Mesendoderm (in vitro differentiated cells): Measurements from ENCODE around the gene SLC12A4.

Experiments
- DNase-seq: peaks from one replicate; pipeline ENCODE4 v3.0.0; 2013
- H2AK5ac ChIP-seq: 2 replicates; pipeline ENCODE4 v1.6.1; 2013; ENCODE audit warnings: low read length, inconsistent platforms
- H2BK120ac ChIP-seq: 2 replicates; pipeline ENCODE4 v1.6.1; 2013; ENCODE audit warnings: low read depth, mild to moderate bottlenecking, low read length, moderate library complexity, mixed read lengths
- H2BK15ac ChIP-seq: replicated peaks from 2 replicates; pipeline ENCODE4 v1.6.1; 2013; ENCODE audit warnings: low read depth, mild to moderate bottlenecking, moderate library complexity
- H2BK5ac ChIP-seq: 2 replicates; pipeline ENCODE4 v1.6.1; 2013; ENCODE audit warnings: low read length, inconsistent platforms
- H3K18ac ChIP-seq: 2 replicates; pipeline ENCODE4 v1.6.1; 2013; ENCODE audit warnings: mild to moderate bottlenecking, low read length, mixed read lengths
- H3K23ac ChIP-seq: one replicate; pipeline ENCODE4 v1.6.1; 2013; ENCODE audit warnings: low read length
- H3K27ac ChIP-seq: 2 replicates; pipeline ENCODE4 v1.5.1; 2013; ENCODE audit warnings: low read depth, mild to moderate bottlenecking, inconsistent platforms, low read length, moderate library complexity
- H3K27me3 ChIP-seq: 2 replicates; pipeline ENCODE4 v1.6.1; 2013; ENCODE audit warnings: low read length, control low read depth, mild to moderate bottlenecking, inconsistent platforms; ENCODE audit not compliant: insufficient read depth, poor library complexity
- H3K36me3 ChIP-seq: 2 replicates; pipeline ENCODE4 v1.6.1; 2013; ENCODE audit warnings: low read length, inconsistent platforms; ENCODE audit not compliant: control insufficient read depth, insufficient read depth
- H3K4ac ChIP-seq: one replicate; pipeline ENCODE4 v1.6.1; 2013; ENCODE audit warnings: low read depth, mild to moderate bottlenecking, low read length, moderate library complexity
- H3K4me1 ChIP-seq: 2 replicates; pipeline ENCODE4 v1.6.1; 2013; ENCODE audit warnings: low read depth, low read length, inconsistent platforms; ENCODE audit not compliant: control insufficient read depth
- H3K4me2 ChIP-seq: 2 replicates; pipeline ENCODE4 v1.6.1; 2013; ENCODE audit warnings: low read length
- H3K4me3 ChIP-seq: 2 replicates; pipeline ENCODE4 v1.5.1; 2013; ENCODE audit warnings: mild to moderate bottlenecking, low read length
- H3K56ac ChIP-seq: one replicate; pipeline ENCODE4 v1.6.1; 2013; ENCODE audit warnings: low read length
- H3K79me1 ChIP-seq: 2 replicates; pipeline ENCODE4 v1.6.1; 2013; ENCODE audit warnings: low read length, inconsistent platforms
- H3K79me2 ChIP-seq: 2 replicates; pipeline ENCODE4 v1.6.1; 2013; ENCODE audit warnings: mild to moderate bottlenecking, low read length; ENCODE audit not compliant: control insufficient read depth, insufficient read depth
- H3K9ac ChIP-seq: 2 replicates; pipeline ENCODE4 v1.6.1; 2013; ENCODE audit warnings: low read length, inconsistent platforms
- H4K5ac ChIP-seq: one replicate; pipeline ENCODE4 v1.6.1; 2013; ENCODE audit warnings: low read length
- H4K8ac ChIP-seq: one replicate; pipeline ENCODE4 v1.6.1; 2013; ENCODE audit warnings: low read depth, mild to moderate bottlenecking, control low read depth, low read length, moderate library complexity
- WGBS: extraction: QIAGEN DNeasy Blood & Tissue Kit; methylation state at CpG from one replicate; pipeline ENCODE4 v1.1.7; 2013; ENCODE audit warnings: low lambda C conversion rate, missing lambda C conversion rate; ENCODE audit not compliant: insufficient coverage; ENCODE audit errors: extremely low coverage; 5-methylcytosine and 5-hydroxymethylcytosine counted together

Gene SLC12A4

DNA sequence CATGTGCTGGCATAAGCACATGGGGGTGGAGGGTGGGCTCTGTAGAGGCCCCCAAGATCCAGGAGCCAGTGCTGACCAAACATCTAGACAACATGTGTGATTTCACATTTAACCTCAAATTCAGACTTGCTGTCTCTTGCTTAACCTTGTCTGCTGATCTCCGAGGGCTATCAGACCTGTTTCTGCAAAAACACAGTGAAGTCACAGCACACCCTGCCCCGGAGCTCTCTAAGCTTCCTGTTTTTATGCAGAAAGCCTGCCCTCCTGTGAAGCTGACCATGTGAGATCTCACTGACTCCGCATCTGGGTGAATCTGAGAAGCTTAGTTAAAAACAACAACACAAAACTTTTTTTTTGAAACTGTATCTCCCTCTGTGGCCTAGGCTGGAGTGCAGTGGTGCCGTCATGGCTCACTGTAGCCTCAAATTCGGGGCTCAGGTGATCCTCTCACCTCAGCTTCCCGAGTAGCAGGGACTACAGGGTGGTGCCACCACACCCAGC lies 37.4 kb upstream of the SLC12A4 start:
- H3K9ac ChIP-seq: no peak overlapping the region
- no peaks in the 10 kb centered on the region for H3K79me2 ChIP-seq
- H3K4ac ChIP-seq: no peak overlapping the region
- peak; percentile 40 for DNase-seq
- no peak overlapping the region for H4K8ac ChIP-seq
- H3K79me1 ChIP-seq: no peaks in the 10 kb centered on the region
- no peak overlapping the region for H2BK15ac ChIP-seq
- H3K27ac ChIP-seq: peak overlapping the region; percentile 6
- no peak overlapping the region for H2BK5ac ChIP-seq
- peaks cover 3% of the 10 kb centered on the region for H3K4me1 ChIP-seq
- no peak overlapping the region for H3K4me2 ChIP-seq
- no CpG with 5 or more reads among the region's 6 CpGs for WGBS
- no peak overlapping the region for H3K4me3 ChIP-seq
- H3K23ac ChIP-seq: no peak overlapping the region
- H2BK120ac ChIP-seq: no peak overlapping the region
- no peaks in the 10 kb centered on the region for H3K27me3 ChIP-seq
- no peak overlapping the region for H2AK5ac ChIP-seq
- no peak overlapping the region for H4K5ac ChIP-seq
- H3K56ac ChIP-seq: peak overlapping the region; percentile 28
- no peaks in the 10 kb centered on the region for H3K36me3 ChIP-seq
- H3K18ac ChIP-seq: no peak overlapping the region

GRCh38 chr16:68005211-68005610 lies 36.8 kb upstream of the SLC12A4 start:
- WGBS: no CpG with 5 or more reads among the region's 9 CpGs
- Histone ChIP-seq H3K36me3 (no peaks in the 10 kb centered on the region), H3K4me2 (no peak overlapping the region)

DNA sequence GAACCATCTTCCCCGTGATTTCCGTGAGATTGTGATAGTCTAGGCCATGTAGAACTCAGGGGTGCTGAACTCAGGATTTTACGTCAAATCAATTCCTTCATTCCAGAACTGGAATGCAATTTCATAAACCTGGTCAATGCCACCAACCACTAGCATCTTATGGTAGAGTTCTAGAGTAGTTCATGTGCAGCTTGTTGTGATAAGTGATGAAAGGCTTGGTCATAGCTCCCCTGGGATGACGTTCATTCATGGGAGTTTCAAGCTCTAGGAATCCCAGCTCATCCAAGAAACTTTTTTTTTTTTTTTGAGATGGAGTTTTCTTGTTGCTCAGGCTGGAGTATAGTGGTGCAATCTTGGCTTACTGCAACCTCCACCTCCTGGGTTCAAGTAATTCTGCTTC lies 34.6 kb upstream of the SLC12A4 start:
- Histone ChIP-seq H3K36me3 (no peaks in the 10 kb centered on the region), H3K4me2 (no peak overlapping the region), H4K8ac (no peak overlapping the region), H3K56ac (no peak overlapping the region), H3K18ac (no peak overlapping the region), H3K23ac (no peak overlapping the region), H2BK120ac (no peak overlapping the region), H2BK5ac (no peak overlapping the region), H3K4me3 (no peak overlapping the region), H3K27ac (no peak overlapping the region), H3K4me1 (peaks cover 3% of the 10 kb centered on the region), H3K9ac (no peak overlapping the region), H4K5ac (no peak overlapping the region), H2BK15ac (no peak overlapping the region), H3K27me3 (no peaks in the 10 kb centered on the region), H2AK5ac (no peak overlapping the region), H3K79me1 (no peaks in the 10 kb centered on the region), H3K79me2 (no peaks in the 10 kb centered on the region), H3K4ac (no peak overlapping the region)
- DNase-seq: no peak
- WGBS: no CpG with 5 or more reads among the region's 4 CpGs

More at GRCh38 chr16:68005211-68005610, 36.8 kb upstream of the SLC12A4 start:
- DNase-seq: no peak
- H3K9ac ChIP-seq: no peak overlapping the region
- H2BK15ac ChIP-seq: no peak overlapping the region
- H3K4me3 ChIP-seq: no peak overlapping the region
- no peaks in the 10 kb centered on the region for H3K27me3 ChIP-seq
- H3K4me1 ChIP-seq: peaks cover 3% of the 10 kb centered on the region
- no peak overlapping the region for H2AK5ac ChIP-seq
- H4K5ac ChIP-seq: no peak overlapping the region
- no peak overlapping the region for H3K27ac ChIP-seq
- H4K8ac ChIP-seq: no peak overlapping the region
- H3K56ac ChIP-seq: no peak overlapping the region
- no peak overlapping the region for H2BK5ac ChIP-seq
- no peak overlapping the region for H2BK120ac ChIP-seq
- H3K18ac ChIP-seq: no peak overlapping the region
- no peak overlapping the region for H3K4ac ChIP-seq
- no peaks in the 10 kb centered on the region for H3K79me1 ChIP-seq
- no peaks in the 10 kb centered on the region for H3K79me2 ChIP-seq
- H3K23ac ChIP-seq: no peak overlapping the region

- no peak overlapping the region for H3K4me2 ChIP-seq
- no peak overlapping the region for H4K5ac ChIP-seq
- H3K27ac ChIP-seq: no peak overlapping the region
- H3K56ac ChIP-seq: no peak overlapping the region
- no peaks in the 10 kb centered on the region for H3K4me1 ChIP-seq
- no peak overlapping the region for H2AK5ac ChIP-seq
- no peaks in the 10 kb centered on the region for H3K79me2 ChIP-seq
- H3K36me3 ChIP-seq: no peaks in the 10 kb centered on the region
- no peak for DNase-seq
- no peak overlapping the region for H3K4ac ChIP-seq
- no peak overlapping the region for H4K8ac ChIP-seq
- no peaks in the 10 kb centered on the region for H3K27me3 ChIP-seq
- H3K18ac ChIP-seq: no peak overlapping the region
- no peak overlapping the region for H2BK15ac ChIP-seq
- WGBS: no CpG with 5 or more reads among the region's 3 CpGs
- no peak overlapping the region for H3K23ac ChIP-seq
- no peak overlapping the region for H3K9ac ChIP-seq
- no peak overlapping the region for H3K4me3 ChIP-seq
- no peak overlapping the region for H2BK120ac ChIP-seq
- no peaks in the 10 kb centered on the region for H3K79me1 ChIP-seq
- no peak overlapping the region for H2BK5ac ChIP-seq
These were observed 32.0 kb upstream of the SLC12A4 start for GRCh38 chr16:68000450-68000849.

DNA sequence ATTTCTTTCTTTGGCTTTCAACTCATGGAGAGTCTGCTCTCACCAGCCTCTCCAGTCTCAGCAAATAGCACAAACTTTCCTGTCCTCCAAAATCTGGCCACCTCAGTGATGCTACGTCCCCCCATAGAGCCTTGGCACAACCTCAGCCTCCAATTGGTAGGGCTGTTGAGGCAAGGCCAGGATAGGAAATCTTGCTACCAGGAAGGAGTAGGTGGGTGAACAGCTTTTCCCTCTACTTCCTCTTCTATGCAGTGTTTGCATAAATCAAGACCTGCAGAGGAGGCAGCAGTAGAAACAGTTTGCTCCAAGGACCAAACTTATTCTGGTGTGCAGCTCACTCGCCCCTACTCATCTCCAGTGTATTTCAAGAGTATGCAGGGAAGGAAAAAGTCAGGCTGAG lies 31.5 kb upstream of the SLC12A4 start:
- no peak overlapping the region for H3K56ac ChIP-seq
- H2BK5ac ChIP-seq: no peak overlapping the region
- no peak overlapping the region for H3K4me2 ChIP-seq
- H3K27ac ChIP-seq: no peak overlapping the region
- no peaks in the 10 kb centered on the region for H3K79me1 ChIP-seq
- H3K4ac ChIP-seq: no peak overlapping the region
- H3K9ac ChIP-seq: no peak overlapping the region
- no peak overlapping the region for H4K8ac ChIP-seq
- H4K5ac ChIP-seq: no peak overlapping the region
- H3K79me2 ChIP-seq: no peaks in the 10 kb centered on the region
- no peak overlapping the region for H3K23ac ChIP-seq
- H3K4me3 ChIP-seq: no peak overlapping the region
- no peak for DNase-seq
- no peak overlapping the region for H3K18ac ChIP-seq
- no peaks in the 10 kb centered on the region for H3K36me3 ChIP-seq
- WGBS: no CpG with 5 or more reads among the region's 2 CpGs
- H2BK15ac ChIP-seq: no peak overlapping the region
- H3K27me3 ChIP-seq: no peaks in the 10 kb centered on the region
- H2AK5ac ChIP-seq: no peak overlapping the region
- no peaks in the 10 kb centered on the region for H3K4me1 ChIP-seq
- H2BK120ac ChIP-seq: no peak overlapping the region
